Inferior parietal cortex (tissue), 1 donor: ENCODE data around the gene NCKAP5L.
A peak's percentile ranks its signal among the peaks of the same experiment; 100 is the strongest.
"Not testable (repeated sequence)": the region's sequence is repeated elsewhere in the genome, so short reads cannot be mapped to it uniquely, and the experiment has no call there.

ENCODE experiments used
- DNase-seq: peaks from one replicate; pipeline ENCODE4 v3.0.0-alpha.2; 2016; ENCODE audit errors: extremely low spot score

NCKAP5L gene, protein sequence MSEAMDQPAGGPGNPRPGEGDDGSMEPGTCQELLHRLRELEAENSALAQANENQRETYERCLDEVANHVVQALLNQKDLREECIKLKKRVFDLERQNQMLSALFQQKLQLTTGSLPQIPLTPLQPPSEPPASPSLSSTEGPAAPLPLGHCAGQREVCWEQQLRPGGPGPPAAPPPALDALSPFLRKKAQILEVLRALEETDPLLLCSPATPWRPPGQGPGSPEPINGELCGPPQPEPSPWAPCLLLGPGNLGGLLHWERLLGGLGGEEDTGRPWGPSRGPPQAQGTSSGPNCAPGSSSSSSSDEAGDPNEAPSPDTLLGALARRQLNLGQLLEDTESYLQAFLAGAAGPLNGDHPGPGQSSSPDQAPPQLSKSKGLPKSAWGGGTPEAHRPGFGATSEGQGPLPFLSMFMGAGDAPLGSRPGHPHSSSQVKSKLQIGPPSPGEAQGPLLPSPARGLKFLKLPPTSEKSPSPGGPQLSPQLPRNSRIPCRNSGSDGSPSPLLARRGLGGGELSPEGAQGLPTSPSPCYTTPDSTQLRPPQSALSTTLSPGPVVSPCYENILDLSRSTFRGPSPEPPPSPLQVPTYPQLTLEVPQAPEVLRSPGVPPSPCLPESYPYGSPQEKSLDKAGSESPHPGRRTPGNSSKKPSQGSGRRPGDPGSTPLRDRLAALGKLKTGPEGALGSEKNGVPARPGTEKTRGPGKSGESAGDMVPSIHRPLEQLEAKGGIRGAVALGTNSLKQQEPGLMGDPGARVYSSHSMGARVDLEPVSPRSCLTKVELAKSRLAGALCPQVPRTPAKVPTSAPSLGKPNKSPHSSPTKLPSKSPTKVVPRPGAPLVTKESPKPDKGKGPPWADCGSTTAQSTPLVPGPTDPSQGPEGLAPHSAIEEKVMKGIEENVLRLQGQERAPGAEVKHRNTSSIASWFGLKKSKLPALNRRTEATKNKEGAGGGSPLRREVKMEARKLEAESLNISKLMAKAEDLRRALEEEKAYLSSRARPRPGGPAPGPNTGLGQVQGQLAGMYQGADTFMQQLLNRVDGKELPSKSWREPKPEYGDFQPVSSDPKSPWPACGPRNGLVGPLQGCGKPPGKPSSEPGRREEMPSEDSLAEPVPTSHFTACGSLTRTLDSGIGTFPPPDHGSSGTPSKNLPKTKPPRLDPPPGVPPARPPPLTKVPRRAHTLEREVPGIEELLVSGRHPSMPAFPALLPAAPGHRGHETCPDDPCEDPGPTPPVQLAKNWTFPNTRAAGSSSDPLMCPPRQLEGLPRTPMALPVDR (N-terminal part only)

GRCh38 chr12:49828133-49829091 is at the start of gene NCKAP5L:
Gene NCKAP5L, minus strand, starts transcription at chr12:49828413. Its CDS starts 24,369 bp downstream, at chr12:49804044.
- peak; percentile 86 for DNase-seq

DNA sequence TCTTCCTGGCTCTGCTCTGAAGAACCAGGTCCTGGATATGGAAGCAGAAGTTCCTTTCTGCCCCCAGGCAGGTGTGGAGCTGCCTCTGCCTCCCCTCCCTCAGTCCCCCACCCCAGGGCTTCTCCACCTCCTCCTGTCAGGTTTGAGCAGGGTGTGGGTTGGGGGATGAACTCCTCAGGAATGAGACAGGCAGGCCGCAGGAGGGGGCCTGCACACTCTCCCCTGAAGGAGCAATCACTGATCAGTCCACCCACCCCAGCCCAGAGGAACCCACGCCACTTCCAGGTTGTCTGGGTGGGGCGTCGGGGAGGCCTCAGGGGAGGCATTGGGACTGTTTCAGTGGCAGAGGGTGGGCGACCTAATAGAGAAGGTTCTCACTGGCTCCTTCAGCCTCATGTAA is 48.9 kb upstream of the NCKAP5L start:
- DNase-seq, result no peak

GRCh38 chr12:49876070-49876469 is 47.9 kb upstream of the NCKAP5L start:
- DNase-seq, result no peak

DNA sequence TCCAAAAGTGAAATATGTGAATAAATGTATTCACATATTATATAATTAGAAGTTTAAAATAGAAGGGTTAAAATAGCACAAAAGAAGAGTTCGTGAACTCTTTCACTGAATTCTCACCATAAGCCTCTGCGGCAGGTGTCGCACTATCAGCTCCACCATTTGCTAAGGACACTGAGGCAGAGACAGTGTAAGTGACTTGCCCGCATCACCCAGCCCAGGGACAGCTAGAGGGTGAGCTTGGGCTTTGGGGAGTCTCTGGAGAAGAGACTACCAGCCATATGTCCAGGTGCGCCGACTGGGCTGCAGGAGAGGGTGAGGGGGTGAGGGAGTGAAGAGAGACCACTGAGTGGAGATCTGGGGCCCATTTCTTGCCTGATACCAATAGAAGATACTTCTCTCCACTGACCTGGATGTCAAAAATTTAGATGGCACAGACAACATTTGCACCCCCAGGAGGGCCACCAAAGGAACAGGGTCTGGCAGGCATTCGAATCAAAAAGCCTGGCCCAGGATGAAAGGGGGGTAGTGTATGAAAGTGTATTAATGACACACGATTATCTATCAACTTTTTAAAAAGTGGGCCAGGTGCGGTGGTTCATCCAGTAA is 47.0 kb upstream of the NCKAP5L start:
- no peak for DNase-seq

- DNase-seq, result peak; percentile 54
These were observed 46.1 kb upstream of the NCKAP5L start for GRCh38 chr12:49874142-49874897.

DNA sequence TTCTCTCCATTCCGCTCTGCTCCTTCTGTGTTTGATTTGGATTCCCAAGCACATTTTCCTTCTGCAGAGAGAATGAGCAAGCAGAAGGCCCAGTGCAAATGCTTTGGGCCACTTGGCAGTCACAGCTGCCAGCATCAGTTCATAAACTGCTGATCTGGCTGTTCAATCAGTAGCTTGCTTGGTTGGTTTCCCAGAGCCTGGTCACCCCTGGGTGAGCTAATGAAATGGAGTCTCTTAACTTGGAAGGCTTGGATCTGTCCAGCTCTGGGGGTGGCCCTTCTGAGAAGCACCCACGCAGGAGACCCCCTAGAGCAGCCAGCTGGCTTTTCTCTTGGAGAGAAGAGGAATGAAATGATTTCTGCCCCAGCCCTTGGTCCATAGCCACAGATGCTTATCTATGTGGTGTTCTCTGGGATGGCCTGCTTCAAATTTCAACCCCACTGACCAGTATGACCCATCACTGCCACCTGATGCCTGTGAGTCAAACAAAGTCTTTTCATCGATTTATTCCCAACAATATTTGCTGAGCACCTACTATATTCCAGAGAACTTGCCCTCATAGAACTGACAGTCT is 45.2 kb upstream of the NCKAP5L start:
- no peak for DNase-seq

DNA sequence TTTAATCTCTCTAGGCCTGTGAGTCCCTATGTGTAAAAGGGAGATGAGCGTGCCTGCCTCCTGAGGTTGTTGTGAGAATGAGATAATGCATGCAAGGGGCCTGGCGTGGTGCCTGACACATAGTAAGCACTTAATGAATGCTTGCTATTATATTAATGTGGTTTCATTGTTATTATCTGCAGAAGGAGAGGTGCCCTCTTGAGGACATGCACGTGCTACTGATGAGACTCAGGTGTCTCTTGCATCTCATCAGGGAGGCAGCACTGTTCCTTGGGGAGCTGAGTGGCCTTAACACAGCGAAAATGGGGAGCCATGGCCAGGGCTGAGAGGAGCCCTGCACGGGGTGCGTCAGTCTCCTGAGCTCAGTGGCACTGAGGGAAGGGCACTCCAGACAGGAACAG is 44.6 kb upstream of the NCKAP5L start:
- DNase-seq, result no peak

DNA sequence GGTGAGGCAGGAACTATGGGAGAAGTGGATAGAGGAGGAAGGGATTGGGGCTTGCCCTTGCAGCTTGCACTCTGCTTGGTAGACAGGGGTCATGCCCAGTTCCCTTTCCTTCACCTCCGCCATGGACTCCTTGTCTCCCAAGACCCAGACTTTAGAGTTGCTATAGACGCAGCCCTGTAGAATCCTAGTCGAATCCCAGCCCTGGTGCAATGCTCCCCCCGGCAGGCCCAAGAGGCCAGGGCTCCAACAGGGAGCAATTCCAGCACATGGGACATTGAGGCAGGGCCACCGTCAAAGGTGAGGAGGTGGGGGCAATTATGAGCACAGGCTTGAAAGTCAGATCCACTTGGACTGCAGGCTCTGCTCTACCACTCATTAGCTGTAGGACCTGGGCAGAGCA is 44.2 kb upstream of the NCKAP5L start:
- DNase-seq, result no peak

- not testable (repeated sequence) for DNase-seq
These were observed 43.6 kb upstream of the NCKAP5L start for GRCh38 chr12:49871811-49872251.

GRCh38 chr12:49871263-49871561 is 43.0 kb upstream of the NCKAP5L start:
- no peak for DNase-seq

- no peak for DNase-seq
These were observed 42.5 kb upstream of the NCKAP5L start for GRCh38 chr12:49870501-49871262.

DNA sequence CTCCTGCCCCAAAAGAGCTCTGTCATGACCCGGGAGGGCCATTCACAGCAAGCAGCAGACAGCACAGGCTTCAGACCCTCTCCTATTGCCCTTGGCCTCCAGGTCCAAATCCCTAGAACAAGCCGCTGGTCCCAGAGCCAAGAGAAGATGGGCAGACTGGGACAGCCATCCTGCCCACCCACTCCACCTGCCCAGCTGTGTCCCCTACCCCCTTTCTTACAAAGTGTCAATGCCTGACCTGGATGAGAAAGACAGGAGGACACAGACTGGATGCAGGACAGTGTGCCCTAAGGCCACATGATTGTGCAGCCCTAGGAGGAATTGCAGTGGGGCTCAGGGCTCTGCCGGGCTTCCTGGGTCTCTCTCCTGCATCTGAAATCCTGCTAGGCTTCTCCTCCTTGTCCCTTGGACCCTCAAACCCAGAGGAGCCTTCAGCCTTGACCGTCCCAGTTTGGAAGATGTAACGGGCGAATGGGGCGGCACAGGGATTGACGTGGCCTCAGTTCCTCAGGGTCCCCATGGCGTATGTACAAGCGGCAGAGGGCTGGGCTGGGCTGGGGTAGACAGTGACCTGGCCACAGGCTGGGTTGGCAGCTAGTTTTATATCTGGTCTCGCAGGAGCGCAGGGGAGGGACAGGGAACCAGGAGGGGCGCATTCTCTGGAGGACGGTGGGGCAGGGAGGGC is 41.7 kb upstream of the NCKAP5L start:
- no peak for DNase-seq

GRCh38 chr12:49868952-49869815 is 41.0 kb upstream of the NCKAP5L start:
- DNase-seq, result peak; percentile 77

- DNase-seq, result no peak
These were observed 40.2 kb upstream of the NCKAP5L start for GRCh38 chr12:49868449-49868848.

GRCh38 chr12:49867570-49868341 is 39.5 kb upstream of the NCKAP5L start:
- no peak for DNase-seq

DNA sequence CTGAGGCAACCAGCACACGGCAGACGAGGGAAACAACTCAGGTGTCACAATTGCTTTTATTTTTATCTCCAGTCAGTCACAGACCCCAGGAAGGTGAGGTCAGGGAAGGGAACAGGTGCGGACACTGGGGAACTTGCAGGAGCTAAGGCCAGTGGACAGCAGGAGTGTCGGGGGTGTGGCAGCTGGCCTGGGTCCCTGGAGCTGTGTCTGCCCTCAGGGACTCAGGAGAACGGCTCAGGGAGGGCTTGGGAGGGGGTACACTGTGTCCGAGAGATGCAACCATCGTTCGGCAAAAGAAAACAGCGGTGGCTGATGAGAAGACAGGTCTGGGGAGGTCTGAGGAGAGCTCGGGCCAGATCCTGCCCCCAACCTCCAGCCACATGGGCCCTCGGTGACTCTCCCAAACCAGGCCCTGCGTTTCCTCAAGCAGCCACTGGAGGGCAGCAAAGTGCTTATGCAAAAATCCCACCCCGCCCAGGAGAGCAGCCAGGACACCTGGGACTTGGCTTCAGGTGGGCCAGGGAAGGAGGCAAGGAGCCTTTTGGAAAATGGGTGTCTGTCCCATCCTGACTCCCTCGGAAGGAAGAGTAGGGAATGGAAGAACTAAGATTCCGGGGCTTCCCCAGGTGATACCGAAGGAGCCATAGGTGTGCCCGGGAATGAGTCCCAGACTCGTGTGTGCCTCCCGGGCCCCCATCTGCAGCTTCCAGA is 38.8 kb upstream of the NCKAP5L start:
- peak; percentile 79 for DNase-seq
